Peyer's patch (tissue), 4 donors: ENCODE data around the gene BDP1.

ENCODE experiments used
- POLR2A ChIP-seq, 2 donors: fragments of 450-650 bp; IDR thresholded peaks; one replicate each; pipeline ENCODE4 v1.5.1; 2017; ENCODE audit warnings: antibody characterized with exemption in 2 of 2, mild to moderate bottlenecking in 2 of 2, moderate library complexity in 2 of 2
- TF ChIP-seq, protein P1 (sequence below), 6 experiments: fragments of 450-650 bp in 4 of 6; fragments of 200-600 bp in 2 of 6; sonication (generic) in 1 of 6; IDR thresholded peaks; one replicate each; pipeline ENCODE4 v1.5.1; 2017 to 2019; ENCODE audit warnings: antibody characterized with exemption in 6 of 6, mild to moderate bottlenecking in 3 of 6, moderate library complexity in 1 of 6

DNA sequence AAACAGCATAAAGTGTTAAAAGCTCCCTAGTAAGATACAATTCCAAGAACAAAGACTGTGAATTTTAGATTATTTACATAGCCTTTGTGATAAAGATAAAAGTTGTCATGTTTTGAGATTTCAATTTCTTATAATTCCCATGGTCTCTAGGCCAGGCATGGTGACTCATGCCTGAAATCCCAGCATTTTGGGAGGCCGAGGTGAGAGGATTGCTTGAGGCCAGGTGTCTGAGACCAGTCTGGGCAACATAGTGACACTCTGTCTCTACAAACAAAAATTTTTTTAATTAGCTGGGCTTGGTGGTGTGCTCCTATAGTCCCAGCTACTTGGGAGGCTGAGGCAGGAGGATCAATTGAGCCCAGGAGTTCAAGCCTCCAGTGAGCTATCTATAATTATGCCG, 48.1 kb downstream of the BDP1 start:
- TF ChIP-seq, protein P1, sequence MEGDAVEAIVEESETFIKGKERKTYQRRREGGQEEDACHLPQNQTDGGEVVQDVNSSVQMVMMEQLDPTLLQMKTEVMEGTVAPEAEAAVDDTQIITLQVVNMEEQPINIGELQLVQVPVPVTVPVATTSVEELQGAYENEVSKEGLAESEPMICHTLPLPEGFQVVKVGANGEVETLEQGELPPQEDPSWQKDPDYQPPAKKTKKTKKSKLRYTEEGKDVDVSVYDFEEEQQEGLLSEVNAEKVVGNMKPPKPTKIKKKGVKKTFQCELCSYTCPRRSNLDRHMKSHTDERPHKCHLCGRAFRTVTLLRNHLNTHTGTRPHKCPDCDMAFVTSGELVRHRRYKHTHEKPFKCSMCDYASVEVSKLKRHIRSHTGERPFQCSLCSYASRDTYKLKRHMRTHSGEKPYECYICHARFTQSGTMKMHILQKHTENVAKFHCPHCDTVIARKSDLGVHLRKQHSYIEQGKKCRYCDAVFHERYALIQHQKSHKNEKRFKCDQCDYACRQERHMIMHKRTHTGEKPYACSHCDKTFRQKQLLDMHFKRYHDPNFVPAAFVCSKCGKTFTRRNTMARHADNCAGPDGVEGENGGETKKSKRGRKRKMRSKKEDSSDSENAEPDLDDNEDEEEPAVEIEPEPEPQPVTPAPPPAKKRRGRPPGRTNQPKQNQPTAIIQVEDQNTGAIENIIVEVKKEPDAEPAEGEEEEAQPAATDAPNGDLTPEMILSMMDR (IDR thresholded peaks at IDR 0.05): no peak
- no peak for TF ChIP-seq POLR2A (IDR thresholded peaks at IDR 0.05)
